ENCODE measurements around the gene ELK3.

- TF ChIP-seq, protein P1, sequence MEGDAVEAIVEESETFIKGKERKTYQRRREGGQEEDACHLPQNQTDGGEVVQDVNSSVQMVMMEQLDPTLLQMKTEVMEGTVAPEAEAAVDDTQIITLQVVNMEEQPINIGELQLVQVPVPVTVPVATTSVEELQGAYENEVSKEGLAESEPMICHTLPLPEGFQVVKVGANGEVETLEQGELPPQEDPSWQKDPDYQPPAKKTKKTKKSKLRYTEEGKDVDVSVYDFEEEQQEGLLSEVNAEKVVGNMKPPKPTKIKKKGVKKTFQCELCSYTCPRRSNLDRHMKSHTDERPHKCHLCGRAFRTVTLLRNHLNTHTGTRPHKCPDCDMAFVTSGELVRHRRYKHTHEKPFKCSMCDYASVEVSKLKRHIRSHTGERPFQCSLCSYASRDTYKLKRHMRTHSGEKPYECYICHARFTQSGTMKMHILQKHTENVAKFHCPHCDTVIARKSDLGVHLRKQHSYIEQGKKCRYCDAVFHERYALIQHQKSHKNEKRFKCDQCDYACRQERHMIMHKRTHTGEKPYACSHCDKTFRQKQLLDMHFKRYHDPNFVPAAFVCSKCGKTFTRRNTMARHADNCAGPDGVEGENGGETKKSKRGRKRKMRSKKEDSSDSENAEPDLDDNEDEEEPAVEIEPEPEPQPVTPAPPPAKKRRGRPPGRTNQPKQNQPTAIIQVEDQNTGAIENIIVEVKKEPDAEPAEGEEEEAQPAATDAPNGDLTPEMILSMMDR (IDR thresholded peaks at IDR 0.05) = no peak
- no peak for TF ChIP-seq POLR2A (IDR thresholded peaks at IDR 0.05)
Observed at GRCh38 chr12:96201272-96202227, 7.4 kb downstream of the ELK3 start.
